GM18499 (cell line): ENCODE measurements around the gene DNAJC4.

Experiments
- ATAC-seq: cut with Tn5 transposase; IDR thresholded peaks from one replicate; pipeline ENCODE4 v1.9.1; 2021; ENCODE audit warnings: moderate number of reproducible peaks; ENCODE audit not compliant: insufficient read depth, unreplicated experiment

DNAJC4 gene

DNA sequence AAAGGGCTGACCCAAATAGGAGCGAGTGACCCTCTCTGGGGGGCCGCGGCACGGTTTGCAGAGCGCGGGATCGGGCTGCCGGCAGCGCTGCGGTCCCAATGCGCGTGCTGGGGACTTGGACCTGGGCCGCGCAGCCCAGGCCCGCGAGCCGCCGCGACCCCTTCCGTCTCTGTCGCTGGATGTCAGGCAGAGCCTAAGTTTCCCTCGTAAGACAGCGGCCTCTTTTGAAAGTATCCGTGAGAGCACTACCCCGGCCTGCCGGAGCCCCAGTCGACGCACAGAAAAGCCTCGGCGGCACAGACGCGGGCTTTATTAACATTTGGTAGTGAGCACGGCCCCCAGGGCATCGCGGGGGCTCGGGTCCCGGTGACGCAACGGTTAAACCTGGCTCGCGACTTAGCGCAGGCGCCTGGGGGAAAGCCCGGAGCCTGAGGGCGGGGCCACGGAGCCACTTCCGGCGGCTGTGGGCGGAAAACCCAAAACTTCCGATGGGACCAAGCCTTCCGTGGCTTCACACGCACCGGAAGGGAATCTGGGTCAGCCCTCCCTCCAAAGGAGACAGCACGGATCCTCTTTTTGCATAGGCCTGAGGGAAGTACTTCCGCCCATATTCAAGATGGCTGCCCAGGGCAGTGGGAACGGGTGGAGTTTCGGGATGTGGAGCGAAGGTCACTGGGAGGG, 39.3 kb downstream of the DNAJC4 start:
- ATAC-seq, result peak; percentile 47

- ATAC-seq, result no peak
Observed at GRCh38 chr11:64275031-64275800, 44.9 kb downstream of the DNAJC4 start.

DNA sequence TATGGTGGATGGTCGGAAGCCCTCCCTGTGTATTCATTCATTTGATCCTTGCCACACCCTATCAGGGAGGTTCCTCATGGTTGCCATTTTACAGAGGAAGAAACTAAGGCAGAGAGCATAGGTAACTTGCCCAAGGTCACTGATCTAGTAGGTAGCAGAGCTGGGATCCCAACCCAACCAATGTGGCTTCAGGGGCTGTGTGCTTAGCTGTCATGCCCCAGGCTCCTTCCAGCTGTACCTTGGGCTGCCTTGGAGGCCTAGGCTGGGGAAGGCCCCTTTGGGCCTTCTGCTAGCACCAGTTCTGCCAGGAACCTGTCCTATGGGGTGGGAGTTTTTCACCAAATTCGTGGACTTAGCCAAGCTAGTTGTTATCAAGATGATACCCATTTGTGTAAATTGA, 45.5 kb downstream of the DNAJC4 start:
- no peak for ATAC-seq

- ATAC-seq, result no peak
Observed at GRCh38 chr11:64276653-64277431, 46.5 kb downstream of the DNAJC4 start.

- no peak for ATAC-seq
Observed at GRCh38 chr11:64278576-64279190, 48.3 kb downstream of the DNAJC4 start.

DNA sequence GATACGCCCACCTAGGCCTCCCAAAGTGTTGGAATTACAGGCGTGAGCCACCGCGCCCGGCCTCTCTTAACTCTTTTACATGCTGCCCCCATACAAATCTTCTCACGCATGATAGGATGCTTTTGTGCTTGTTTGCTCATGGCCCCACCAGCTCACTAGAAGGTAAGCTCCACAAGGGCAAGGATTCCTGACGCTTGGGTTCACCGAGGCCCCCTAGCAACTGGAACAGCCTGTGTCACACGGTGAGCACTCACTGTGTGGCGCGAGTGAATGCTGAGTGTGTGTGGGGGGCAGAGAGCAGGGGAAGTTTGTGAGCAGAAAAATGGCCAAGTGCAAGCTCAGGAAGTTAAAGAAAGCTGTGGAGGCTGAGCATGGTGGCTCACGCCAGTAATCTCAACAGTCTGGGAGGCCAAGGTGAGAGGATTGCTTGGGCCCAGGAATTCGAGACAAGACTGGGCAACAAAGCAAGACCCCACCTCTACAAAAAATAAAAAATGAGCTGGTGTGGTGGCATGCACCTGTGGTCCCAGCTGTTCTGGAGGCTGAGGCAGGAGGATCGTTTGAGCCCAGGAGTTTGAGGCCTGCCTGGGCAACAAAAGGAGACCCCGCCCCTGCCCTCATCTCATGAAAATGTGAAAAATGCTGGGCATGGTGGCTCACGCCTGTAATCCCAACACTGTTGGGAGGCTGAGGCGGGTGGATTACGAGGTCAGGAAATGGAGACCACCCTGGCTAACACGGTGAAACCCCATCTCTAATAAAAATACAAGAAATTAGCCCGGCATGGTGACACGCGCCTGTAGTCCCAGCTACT, 51.8 kb downstream of the DNAJC4 start:
- no peak for ATAC-seq

DNA sequence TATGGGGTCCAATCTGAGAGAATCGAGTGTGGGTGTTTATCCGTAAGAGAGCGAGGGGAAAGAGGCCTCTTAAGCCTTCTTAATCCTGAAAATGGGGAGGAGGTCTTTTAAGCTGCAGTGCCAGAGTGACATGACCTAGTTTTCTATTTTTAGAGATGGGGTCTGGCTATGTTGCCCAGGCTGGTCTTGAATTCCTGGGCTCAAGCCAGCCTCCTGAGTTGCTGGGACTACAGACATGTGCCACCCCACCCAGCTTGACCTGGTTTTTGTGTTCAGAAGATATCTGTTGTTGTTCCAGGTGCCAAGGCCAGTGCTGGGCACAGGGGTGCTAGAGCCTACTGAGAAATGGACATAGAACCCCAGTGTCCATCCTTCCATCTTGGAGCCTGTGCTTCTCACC, 52.7 kb downstream of the DNAJC4 start:
- no peak for ATAC-seq
